ENCODE results near the gene KTN1. TPM values are rescaled to one million over a fixed set of nuclear protein-coding genes. Genes with fewer than 3 reads are reported as not detected.

KTN1 gene
- total and polyA plus RNA-seq, 2 experiments from 2014 or later: 150 to 164 TPM

DNA sequence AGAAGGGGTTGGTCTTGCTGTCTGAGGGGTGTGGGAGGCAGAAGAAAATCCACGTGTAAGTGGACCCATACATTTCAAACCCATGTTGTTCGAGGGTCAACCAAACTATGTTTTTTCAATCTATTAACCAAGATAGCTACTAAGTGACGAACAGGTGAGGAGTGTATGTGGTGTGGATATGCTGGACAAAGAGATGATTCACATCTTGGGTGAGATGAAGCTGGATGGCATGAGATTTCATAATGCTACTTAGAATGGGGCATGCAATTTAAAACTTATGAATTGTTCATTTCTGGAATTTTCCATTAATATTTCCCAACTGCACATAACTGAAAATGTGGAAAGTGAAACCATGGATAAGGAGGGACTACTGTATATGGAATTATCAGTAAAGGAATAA, 17.9 kb upstream of the KTN1 start:
- H3K4me3 ChIP-seq: no peak overlapping the region
- TF ChIP-seq EZH2phosphoT487 (IDR thresholded peaks at IDR 0.05; ENCODE audit: low read depth, severe bottlenecking, unreplicated experiment) (no peak), EZH2 (IDR thresholded peaks at IDR 0.05; ENCODE audit: borderline replicate concordance) (no peak)
- TF ChIP-seq, protein P1, sequence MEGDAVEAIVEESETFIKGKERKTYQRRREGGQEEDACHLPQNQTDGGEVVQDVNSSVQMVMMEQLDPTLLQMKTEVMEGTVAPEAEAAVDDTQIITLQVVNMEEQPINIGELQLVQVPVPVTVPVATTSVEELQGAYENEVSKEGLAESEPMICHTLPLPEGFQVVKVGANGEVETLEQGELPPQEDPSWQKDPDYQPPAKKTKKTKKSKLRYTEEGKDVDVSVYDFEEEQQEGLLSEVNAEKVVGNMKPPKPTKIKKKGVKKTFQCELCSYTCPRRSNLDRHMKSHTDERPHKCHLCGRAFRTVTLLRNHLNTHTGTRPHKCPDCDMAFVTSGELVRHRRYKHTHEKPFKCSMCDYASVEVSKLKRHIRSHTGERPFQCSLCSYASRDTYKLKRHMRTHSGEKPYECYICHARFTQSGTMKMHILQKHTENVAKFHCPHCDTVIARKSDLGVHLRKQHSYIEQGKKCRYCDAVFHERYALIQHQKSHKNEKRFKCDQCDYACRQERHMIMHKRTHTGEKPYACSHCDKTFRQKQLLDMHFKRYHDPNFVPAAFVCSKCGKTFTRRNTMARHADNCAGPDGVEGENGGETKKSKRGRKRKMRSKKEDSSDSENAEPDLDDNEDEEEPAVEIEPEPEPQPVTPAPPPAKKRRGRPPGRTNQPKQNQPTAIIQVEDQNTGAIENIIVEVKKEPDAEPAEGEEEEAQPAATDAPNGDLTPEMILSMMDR (IDR thresholded peaks at IDR 0.05; ENCODE audit: poor library complexity): no peak
- no peaks in the 10 kb centered on the region for H3K9me3 ChIP-seq (ENCODE audit: low read depth)
- H3K79me2 ChIP-seq: no peaks in the 10 kb centered on the region
- no peaks in the 10 kb centered on the region for H4K20me1 ChIP-seq (ENCODE audit: insufficient read depth, poor library complexity, severe bottlenecking)
- no peaks in the 10 kb centered on the region for H3K36me3 ChIP-seq (replicated peaks; ENCODE audit: insufficient read depth, low read depth)
- peaks cover 5% of the 10 kb centered on the region for H3K4me1 ChIP-seq (ENCODE audit: insufficient read depth)
- no peak overlapping the region for H3K27ac ChIP-seq
- no peak overlapping the region for H2AFZ ChIP-seq
- H3K4me2 ChIP-seq: no peak overlapping the region
- no peaks in the 10 kb centered on the region for H3K9me2 ChIP-seq (replicated peaks; ENCODE audit: insufficient read depth)
- no peaks in the 10 kb centered on the region for H3K27me3 ChIP-seq
- WGBS (ENCODE audit: low lambda C conversion rate, missing lambda C conversion rate): 82% methylated on average over 3 of the region's 3 CpGs
- DNase-seq (ENCODE audit: low spot score): no peak

DNA sequence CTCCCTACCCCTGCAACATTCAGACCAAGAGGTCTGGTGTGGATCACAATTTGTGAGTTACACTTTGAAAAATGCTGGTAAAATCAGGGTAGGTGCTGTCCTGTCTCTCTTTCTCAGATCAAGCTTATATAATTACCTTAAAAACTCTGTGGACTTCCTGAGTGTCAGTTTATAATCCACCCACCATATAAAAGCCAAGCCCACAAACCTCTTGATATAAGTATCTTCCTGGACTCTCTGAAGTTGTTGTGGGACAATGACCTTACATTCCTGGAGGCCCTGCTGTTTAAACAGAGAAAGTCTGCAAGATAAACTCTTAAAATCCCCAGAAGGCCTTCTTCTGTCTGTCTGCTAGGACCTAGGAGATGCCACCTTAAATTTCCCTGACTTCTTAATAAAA, 11.4 kb upstream of the KTN1 start:
- Histone ChIP-seq H3K27me3 (no peaks in the 10 kb centered on the region), H3K4me3 (no peak overlapping the region), H3K4me2 (no peak overlapping the region), H3K27ac (no peak overlapping the region), H3K36me3 (replicated peaks; ENCODE audit: insufficient read depth, low read depth) (no peaks in the 10 kb centered on the region), H3K9me3 (ENCODE audit: low read depth) (no peaks in the 10 kb centered on the region), H4K20me1 (ENCODE audit: insufficient read depth, poor library complexity, severe bottlenecking) (no peaks in the 10 kb centered on the region), H2AFZ (no peak overlapping the region), H3K79me2 (no peaks in the 10 kb centered on the region), H3K9me2 (replicated peaks; ENCODE audit: insufficient read depth) (no peaks in the 10 kb centered on the region), H3K4me1 (ENCODE audit: insufficient read depth) (no peaks in the 10 kb centered on the region)
- TF ChIP-seq EZH2 (IDR thresholded peaks at IDR 0.05; ENCODE audit: borderline replicate concordance): no peak
- no peak for TF ChIP-seq EZH2phosphoT487 (IDR thresholded peaks at IDR 0.05; ENCODE audit: low read depth, severe bottlenecking, unreplicated experiment)
- TF ChIP-seq, protein P1 (IDR thresholded peaks at IDR 0.05; ENCODE audit: poor library complexity): no peak
- no peak for DNase-seq (ENCODE audit: low spot score)

DNA sequence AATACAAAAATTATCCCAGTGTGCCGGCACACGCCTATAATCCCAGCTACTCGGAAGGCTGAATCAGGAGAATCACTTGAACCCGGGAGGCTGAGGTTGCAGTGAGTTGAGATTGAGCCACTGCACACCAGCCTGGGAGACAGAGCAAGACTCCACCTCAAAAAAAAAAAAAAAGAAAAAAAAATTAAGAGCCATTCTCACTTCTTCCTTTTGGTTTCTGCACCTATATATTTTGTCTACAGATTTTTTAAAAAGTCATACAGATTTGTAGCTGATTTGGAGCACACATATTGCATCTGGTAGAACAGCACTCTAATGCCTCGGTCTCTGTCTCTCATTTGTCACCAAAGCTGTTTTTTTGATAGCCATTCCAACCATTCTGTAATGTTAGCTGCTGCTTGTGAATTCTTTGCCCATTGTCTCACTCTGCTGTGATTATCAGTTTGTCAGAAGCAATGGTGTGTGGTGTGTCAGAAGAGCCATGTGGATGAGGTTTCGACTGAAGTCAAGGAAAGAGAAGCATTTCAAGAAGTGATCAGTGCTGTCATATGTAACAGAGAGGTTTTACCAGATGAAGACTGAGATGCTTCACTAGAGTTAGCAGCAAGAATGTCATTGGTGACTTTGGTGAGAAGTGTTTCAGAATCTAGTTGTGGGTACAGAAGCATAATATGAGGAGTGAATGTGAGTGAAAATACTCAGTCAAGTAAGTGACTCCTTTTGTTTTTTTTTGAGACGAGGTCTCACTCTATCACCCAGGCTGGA, 8.7 kb upstream of the KTN1 start:
- Histone ChIP-seq H3K79me2 (no peaks in the 10 kb centered on the region), H3K4me2 (no peak overlapping the region), H3K27ac (no peak overlapping the region), H3K9me3 (ENCODE audit: low read depth) (no peaks in the 10 kb centered on the region), H3K4me3 (no peak overlapping the region), H3K27me3 (no peaks in the 10 kb centered on the region), H3K36me3 (replicated peaks; ENCODE audit: insufficient read depth, low read depth) (no peaks in the 10 kb centered on the region), H4K20me1 (ENCODE audit: insufficient read depth, poor library complexity, severe bottlenecking) (no peaks in the 10 kb centered on the region), H3K4me1 (ENCODE audit: insufficient read depth) (no peaks in the 10 kb centered on the region), H3K9me2 (replicated peaks; ENCODE audit: insufficient read depth) (no peaks in the 10 kb centered on the region), H2AFZ (no peak overlapping the region)
- no peak for DNase-seq (ENCODE audit: low spot score)
- TF ChIP-seq EZH2phosphoT487 (IDR thresholded peaks at IDR 0.05; ENCODE audit: low read depth, severe bottlenecking, unreplicated experiment) (no peak), EZH2 (IDR thresholded peaks at IDR 0.05; ENCODE audit: borderline replicate concordance) (no peak)
- TF ChIP-seq, protein P1 (IDR thresholded peaks at IDR 0.05; ENCODE audit: poor library complexity): no peak
- WGBS (ENCODE audit: low lambda C conversion rate, missing lambda C conversion rate): 95% methylated on average over 7 of the region's 7 CpGs

All from hepatocyte (in vitro differentiated cells).